Heart right ventricle (tissue), 16 donors: ENCODE results near the gene USP16. TPM values are rescaled to one million over a fixed set of nuclear protein-coding genes. Genes with fewer than 3 reads are reported as not detected.

Experiments
- ATAC-seq, 8 donors: fragments of 200-7000 bp; cut with Tn5 transposase; one replicate each; pipeline ENCODE4 v1.9.1; 2020; ENCODE audit warnings: mild to moderate bottlenecking in 8 of 8, moderate library complexity in 8 of 8, moderate number of reproducible peaks in 1 of 8
- DNase-seq, 2 donors: peaks; one replicate each; pipeline ENCODE4 v3.0.0-alpha.2; 2020
- H3K27ac ChIP-seq, 10 donors: fragments of 200-600 bp; sonication (generic) in 2 of 10; one replicate each; pipeline versions ENCODE4 v1.5.0 to v1.8.0; 2020 to 2022; ENCODE audit warnings: mild to moderate bottlenecking in 3 of 10
- H3K27me3 ChIP-seq, 7 donors: fragments of 200-600 bp; one replicate each; pipeline ENCODE4 v1.8.0; 2021 to 2022; ENCODE audit warnings: mild to moderate bottlenecking in 2 of 7
- H3K36me3 ChIP-seq, 9 donors: fragments of 200-600 bp; sonication (generic) in 1 of 9; one replicate each; pipeline versions ENCODE4 v1.5.0 to v1.8.0; 2020 to 2022; ENCODE audit warnings: mild to moderate bottlenecking in 2 of 9
- H3K4me1 ChIP-seq, 9 donors: fragments of 200-600 bp; sonication (generic) in 1 of 9; one replicate each; pipeline versions ENCODE4 v1.5.0 to v1.8.0; 2020 to 2022; ENCODE audit warnings: mild to moderate bottlenecking in 4 of 9
- H3K4me3 ChIP-seq, 10 donors: fragments of 200-600 bp; sonication (generic) in 2 of 10; one replicate each; pipeline versions ENCODE4 v1.5.0 to v1.8.0; 2020 to 2022; ENCODE audit warnings: mild to moderate bottlenecking in 7 of 10, moderate library complexity in 2 of 10
- H3K9me3 ChIP-seq, 11 donors: fragments of 200-600 bp in 10 of 11; sonication (generic) in 2 of 11; one replicate each; pipeline versions ENCODE4 v1.5.0 to v1.8.0; 2013 to 2022; ENCODE audit warnings: mild to moderate bottlenecking in 2 of 11, control low read depth in 1 of 11, moderate library complexity in 1 of 11
- CTCF ChIP-seq, 9 donors: fragments of 200-600 bp; sonication (generic) in 2 of 9; IDR thresholded peaks; one replicate each; pipeline versions ENCODE4 v1.5.0 to v1.8.0; 2021 to 2022; ENCODE audit warnings: antibody characterized with exemption in 9 of 9, mild to moderate bottlenecking in 5 of 9, moderate library complexity in 1 of 9
- WGBS, 2 donors: extraction: QIAGEN DNeasy Blood & Tissue Kit; methylation state at CpG; one replicate each; pipeline ENCODE4 v1.1.7; 2013; ENCODE audit warnings: inconsistent platforms in 1 of 2; 5-methylcytosine and 5-hydroxymethylcytosine counted together
- intact Hi-C, 10 donors: fragments of 100-400 bp; cut with DNase I; formaldehyde crosslinking; loops; one replicate each; pipeline versions ENCODE4 v1.11.1 to v1.14.2; 2022
- polyA plus RNA-seq, 2 donors: library from polyadenylated mRNA; stranded (reverse); fragments of 200-250 nt; gene quantifications; one replicate each; pipeline ENCODE4 v1.2.3, GENCODE V29; 2013
- total RNA-seq, 10 donors: library from RNA; stranded (reverse); fragmentation: NEBNext Ultra II Directional in 3 of 10; extraction: Animal tissue kit (Norgen Biotek cat#: 25700) in 3 of 10; gene quantifications; one replicate each; pipeline versions ENCODE4 v1.2.1 to v1.2.4, GENCODE V29; 2021 to 2023
- donor health status: Arrhythmogenic right ventricular cardiomyopathy.
- donor health status: ischemic (EF 13 %, LVEDD 7.1; RV severe dilation, severe dysfunction).
- donor health status: healthy with polysubstance abuse.
- donor health status: DM: no; HTN: yes; CAD: no.
- donor health status: DM: no; HTN: no; CAD: no.
- donor health status: ischemic (EF 25% LVEDD 6.9; RV normal size, moderate dysfunction).
- donor health status: ischemic (EF 25% LVEDD 5.7; RV mildly dilated, moderate dysfunction).
- donor health status: healthy.
- donor health status: DM: yes; HTN: yes; CAD: no.
- donor health status: Ischemic cardiomyopathy.
- donor health status: ischemic (EF 35%, LVEDD 5.7; RV mildly dilated, moderate dysfunction).
- donor health status: nonischemic (EF 11% LVEDD 7.7; RV severe dilation, severe dysfunction).
- donor health status: DM: yes; HTN: yes; CAD: no.
- donor health status: PGD.
- donor health status: ischemic (EF 29% LVEDD 5.4; RV normal size, mild dysfunction).
- donor health status: nonischemic (EF 23%, LVEDD 6.1; RV moderate dilation, normal function).

The USP16 gene
- total and polyA plus RNA-seq, 12 donors = 20.3 to 41.8 (median 32.5) TPM

GRCh38 chr21:29092102-29092959 is 67.9 kb downstream of the USP16 start:
- intact Hi-C loops = loop anchor here in 8 of 10 donors (5.0 to 10.0 kb wide), 9 partner anchors 35 to 760 kb away; no protein-coding TSS in a partner anchor
- Histone ChIP-seq H3K27me3 (no peaks in the 10 kb centered on the region), H3K27ac (peak overlapping the region in 3 of 10 donors; percentile 10 to 39 (median 29)), H3K9me3 (peaks cover 0 to 5% (median 0%) of the 10 kb centered on the region in 11 donors), H3K4me1 (peaks cover 0 to 40% (median 0%) of the 10 kb centered on the region in 9 donors), H3K4me3 (no peak overlapping the region), H3K36me3 (peaks cover 0 to 3% (median 0%) of the 10 kb centered on the region in 9 donors)
- DNase-seq (no peak), ATAC-seq (peak in 6 of 8 donors; percentile 19 to 59 (median 28))
- TF ChIP-seq CTCF (IDR thresholded peaks at IDR 0.05) = no peak
- WGBS, 2 donors = 56 to 67% methylated on average over 9 of the region's 9 CpGs

- ATAC-seq (no peak), DNase-seq (no peak)
- H3K4me3 ChIP-seq = no peak overlapping the region
- H3K27me3 ChIP-seq = no peaks in the 10 kb centered on the region
- H3K27ac ChIP-seq = peak overlapping the region in 1 of 10 donors; percentile 70
- H3K36me3 ChIP-seq = peaks cover 0 to 3% (median 0%) of the 10 kb centered on the region in 9 donors
- 83 to 96% methylated on average over 8 of the region's 8 CpGs for WGBS, 2 donors
- H3K4me1 ChIP-seq = peaks cover 0 to 38% (median 0%) of the 10 kb centered on the region in 9 donors
- H3K9me3 ChIP-seq = peaks cover 0 to 5% (median 0%) of the 10 kb centered on the region in 11 donors
- TF ChIP-seq CTCF (IDR thresholded peaks at IDR 0.05) = no peak
- intact Hi-C loops = loop anchor here in 4 of 10 donors (5.0 to 10.0 kb wide), 5 partner anchors 48 to 748 kb away; no protein-coding TSS in a partner anchor
These were observed 71.9 kb downstream of the USP16 start for GRCh38 chr21:29096218-29097015.

- Histone ChIP-seq H3K27me3 (no peaks in the 10 kb centered on the region), H3K4me1 (peaks cover 0 to 34% (median 0%) of the 10 kb centered on the region in 9 donors), H3K9me3 (no peaks in the 10 kb centered on the region), H3K27ac (peak overlapping the region in 1 of 10 donors; percentile 41), H3K4me3 (no peak overlapping the region), H3K36me3 (peaks cover 0 to 3% (median 0%) of the 10 kb centered on the region in 9 donors)
- DNase-seq (no peak), ATAC-seq (no peak)
- intact Hi-C loops = loop anchor here in 4 of 10 donors (5.0 to 10.0 kb wide), 5 partner anchors 47 to 747 kb away; no protein-coding TSS in a partner anchor
- 74 to 79% methylated on average over 2 of the region's 2 CpGs for WGBS, 2 donors
- no peak for TF ChIP-seq CTCF (IDR thresholded peaks at IDR 0.05)
These were observed 73.7 kb downstream of the USP16 start for GRCh38 chr21:29098156-29098555.

GRCh38 chr21:29102791-29103257 is 78.4 kb downstream of the USP16 start:
- intact Hi-C loops = no loop called here
- WGBS, 2 donors = 92 to 93% methylated on average over 2 of the region's 2 CpGs
- no peak overlapping the region for H3K4me3 ChIP-seq
- H3K9me3 ChIP-seq = no peaks in the 10 kb centered on the region
- H3K36me3 ChIP-seq = peaks cover 0 to 3% (median 0%) of the 10 kb centered on the region in 9 donors
- DNase-seq (no peak), ATAC-seq (no peak)
- H3K27me3 ChIP-seq = no peaks in the 10 kb centered on the region
- H3K27ac ChIP-seq = no peak overlapping the region
- TF ChIP-seq CTCF (IDR thresholded peaks at IDR 0.05) = no peak
- peaks cover 0 to 14% (median 0%) of the 10 kb centered on the region in 9 donors for H3K4me1 ChIP-seq
